Activated CD8-positive, alpha-beta memory T cell treated with anti-CD3 and anti-CD28 coated beads for 4 hours (primary cell): Measurements from ENCODE around the gene OR51A7.
"Not testable (repeated sequence)": the region's sequence is repeated elsewhere in the genome, so short reads cannot be mapped to it uniquely, and the experiment has no call there.

ENCODE experiments used
- DNase-seq, 2 donors: peaks; one replicate each; pipeline ENCODE4 v3.0.0-alpha.2; 2020; ENCODE audit warnings: low read depth in 2 of 2

OR51A7 gene

GRCh38 chr11:4955613-4956012, 52.0 kb downstream of the OR51A7 start, which contains the start of gene OR51A2:
TSS of gene OR51A2 (minus strand) at chr11:4955713. CDS start at chr11:4955713, 0 bp downstream.
- DNase-seq: not testable (repeated sequence)

- no peak for DNase-seq
These were observed 53.8 kb downstream of the OR51A7 start for GRCh38 chr11:4957396-4957795.
